HG03097 (cell line): ENCODE measurements around the gene STX12.
"Not testable (repeated sequence)": the region's sequence is repeated elsewhere in the genome, so short reads cannot be mapped to it uniquely, and the experiment has no call there.

Source experiments
- ATAC-seq: cut with Tn5 transposase; IDR thresholded peaks from one replicate; pipeline ENCODE4 v1.9.1; 2021; ENCODE audit not compliant: unreplicated experiment, low FRiP score

Gene STX12

DNA sequence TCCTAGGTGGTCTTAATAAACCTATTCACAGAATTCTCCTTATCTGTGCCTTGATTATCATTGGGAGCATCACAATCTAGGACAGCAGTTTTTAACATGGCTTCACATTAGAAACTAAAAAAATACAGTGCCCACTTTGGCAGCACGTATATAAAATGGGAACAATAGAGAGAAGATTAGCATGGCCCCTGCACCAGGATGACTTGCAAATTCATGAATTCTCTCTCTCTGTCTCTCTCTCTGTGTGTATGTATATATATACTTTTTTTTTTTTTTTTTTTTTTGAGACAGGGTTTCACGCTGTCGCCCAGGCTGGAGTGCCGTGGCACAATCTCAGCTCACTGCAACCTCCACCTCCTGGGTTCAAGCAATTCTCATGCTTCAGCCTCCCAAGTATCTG, 51.4 kb downstream of the STX12 start:
- no peak for ATAC-seq

DNA sequence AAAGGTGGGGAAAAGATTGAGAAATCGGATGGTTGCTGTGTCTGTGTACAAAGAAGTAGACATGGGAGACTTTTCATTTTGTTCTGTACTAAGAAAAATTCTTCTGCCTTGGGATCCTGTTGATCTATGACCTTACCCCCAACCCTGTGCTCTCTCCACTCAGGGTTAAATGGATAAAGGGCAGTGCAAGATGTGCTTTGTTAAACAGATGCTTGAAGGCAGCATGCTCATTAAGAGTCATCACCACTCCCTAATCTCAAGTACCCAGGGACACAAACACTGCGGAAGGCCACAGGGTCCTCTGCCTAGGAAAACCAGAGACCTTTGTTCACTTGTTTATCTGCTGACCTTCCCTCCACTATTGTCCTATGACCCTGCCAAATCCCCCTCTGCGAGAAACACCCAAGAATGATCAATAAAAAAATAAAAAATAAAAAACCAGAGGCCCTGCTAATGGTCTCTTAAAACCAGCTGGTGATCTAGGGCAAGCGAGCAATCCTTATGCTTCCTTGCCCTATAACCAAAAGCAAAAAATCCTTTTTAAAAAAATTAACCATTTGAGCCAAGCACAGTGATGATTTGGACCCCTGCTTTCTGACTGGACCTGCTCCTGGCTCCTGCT, 56.4 kb downstream of the STX12 start:
- ATAC-seq: not testable (repeated sequence)

DNA sequence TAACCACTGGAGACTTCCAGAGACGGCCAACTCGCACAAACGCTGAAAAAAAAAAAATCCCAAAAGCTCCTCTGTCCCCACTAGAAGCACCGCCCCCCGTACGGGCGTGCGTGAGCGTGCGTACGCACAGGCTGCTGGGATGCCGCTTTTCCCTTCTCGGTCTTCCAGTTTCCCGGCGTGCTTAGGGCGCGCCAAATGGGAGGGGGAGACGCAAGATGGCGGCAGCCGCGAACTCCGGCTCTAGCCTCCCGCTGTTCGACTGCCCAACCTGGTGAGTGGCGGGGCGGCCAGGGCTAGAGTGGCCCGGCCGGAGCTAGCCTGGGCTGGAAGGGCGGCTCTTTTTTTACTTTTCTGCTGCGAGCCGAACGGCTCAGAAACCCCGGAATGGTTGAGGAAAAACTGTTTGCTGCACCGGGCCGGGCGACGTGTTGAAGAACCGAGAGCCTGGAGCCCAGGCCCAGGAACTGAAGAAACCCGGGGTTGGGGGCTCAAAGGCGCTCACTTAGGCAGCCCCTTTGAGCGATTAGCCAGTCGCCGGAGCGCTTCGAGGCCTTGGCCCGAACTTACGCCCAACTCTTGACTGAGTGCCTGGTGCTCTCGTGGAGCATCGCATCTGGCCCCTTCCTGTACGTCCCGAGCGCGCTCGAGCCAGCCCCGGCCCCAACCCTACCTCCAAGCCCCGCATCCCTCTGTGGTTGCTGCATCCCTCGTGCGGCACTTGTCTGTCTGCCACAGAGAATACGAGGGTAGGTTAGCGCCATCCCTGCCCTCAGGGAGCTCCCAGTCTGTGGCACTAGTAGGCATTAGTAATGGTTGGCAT, 57.8 kb downstream of the STX12 start, which contains the start of gene PPP1R8:
Gene PPP1R8, plus strand, starts transcription at position 162 of the 820 bp plus-strand sequence. Its CDS starts 54 bp downstream, at position 216.
- peak; percentile 87 for ATAC-seq

DNA sequence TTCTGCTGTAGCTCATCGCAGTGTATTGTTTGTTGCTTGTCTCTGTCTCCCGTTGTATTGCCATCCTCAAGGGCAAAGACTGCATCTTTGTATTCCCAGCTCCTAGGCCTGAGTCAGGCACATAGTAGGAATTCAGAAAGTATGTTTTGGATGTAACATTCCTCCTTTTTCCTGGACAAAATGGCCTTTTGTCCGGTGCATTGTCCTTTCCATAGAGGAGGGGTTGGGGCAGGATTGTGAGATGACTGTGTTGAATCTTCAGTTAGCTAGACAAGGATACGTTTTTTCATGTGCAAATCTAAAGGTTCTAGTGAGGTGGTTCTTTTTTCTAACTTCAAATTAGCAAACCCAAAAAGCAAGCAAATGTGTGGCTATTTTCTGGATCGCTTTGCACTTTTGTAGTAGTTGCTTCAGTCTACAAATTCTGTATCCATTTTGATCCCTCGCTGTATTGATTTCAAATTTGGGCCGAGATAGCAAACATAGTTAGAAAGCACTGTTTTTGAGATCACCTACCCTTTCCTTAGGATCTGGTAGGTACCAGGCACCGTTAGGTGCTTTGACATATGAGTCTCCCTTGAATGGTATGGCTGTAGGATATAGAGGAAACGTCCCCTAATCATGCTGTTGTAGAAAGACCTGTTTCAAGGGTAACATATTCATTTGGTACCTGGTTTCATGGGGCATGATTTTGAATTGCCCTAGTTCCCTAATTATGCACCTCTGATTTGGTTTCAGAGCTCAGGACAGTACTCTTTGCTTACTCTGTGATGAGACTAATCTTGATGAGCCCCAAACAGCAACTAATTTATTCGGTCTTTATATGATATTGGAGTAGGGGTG, 58.8 kb downstream of the STX12 start:
- no peak for ATAC-seq

DNA sequence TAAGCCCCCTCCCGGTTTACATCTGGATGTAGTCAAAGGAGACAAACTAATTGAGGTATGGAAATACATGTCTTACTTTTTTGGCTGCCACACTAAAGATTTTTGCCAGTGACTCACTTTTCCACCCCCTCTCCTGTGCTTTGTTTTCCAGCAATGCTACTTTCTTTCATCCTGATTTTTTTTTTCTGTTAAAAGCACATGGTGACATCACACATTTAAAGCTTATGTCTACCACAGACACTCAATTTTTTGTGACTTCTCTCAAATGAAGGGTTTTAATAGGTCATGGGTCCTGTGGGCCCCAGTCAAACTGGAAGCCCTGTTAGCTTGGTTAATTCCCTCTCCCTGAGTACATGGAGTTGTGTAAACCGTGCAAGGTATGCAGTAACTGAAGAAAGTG, 59.7 kb downstream of the STX12 start:
- no peak for ATAC-seq

DNA sequence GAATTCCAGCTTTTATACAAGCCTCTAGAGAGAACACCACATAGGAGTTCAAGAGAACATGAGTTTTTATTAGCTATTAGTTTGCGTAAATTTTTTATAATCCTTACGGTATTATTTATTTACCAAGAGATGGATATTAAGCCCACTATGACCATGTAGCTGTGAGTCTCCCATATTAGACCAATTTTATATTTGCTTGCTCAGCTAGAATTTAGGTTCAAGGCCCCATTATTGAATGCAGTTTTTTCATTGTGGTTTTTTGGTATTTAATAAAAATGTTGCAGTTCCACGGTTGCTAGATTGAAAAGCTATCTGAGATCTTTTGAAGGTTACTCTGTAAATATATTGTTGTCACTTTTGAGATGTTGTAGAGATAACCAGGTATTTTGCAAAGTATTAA, 60.5 kb downstream of the STX12 start:
- no peak for ATAC-seq

DNA sequence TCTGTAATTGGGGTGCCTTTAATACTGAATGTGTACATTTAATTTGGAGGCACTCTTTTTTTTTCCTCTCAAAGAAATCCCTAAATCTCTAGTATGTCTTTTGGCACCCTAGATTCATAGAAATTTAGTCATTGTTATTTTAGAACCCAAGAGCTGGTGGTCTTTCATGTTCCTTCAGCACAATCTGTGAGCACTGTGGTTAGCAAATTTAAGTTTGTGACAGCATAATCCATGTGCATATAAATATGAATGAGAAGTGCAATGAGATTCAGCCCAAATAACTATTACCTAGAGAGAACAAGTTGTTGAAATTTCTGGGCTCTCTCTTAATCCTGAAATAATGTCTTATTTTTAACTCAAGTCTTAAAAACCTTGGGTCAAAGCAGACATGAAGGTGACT, 62.0 kb downstream of the STX12 start:
- ATAC-seq: no peak

DNA sequence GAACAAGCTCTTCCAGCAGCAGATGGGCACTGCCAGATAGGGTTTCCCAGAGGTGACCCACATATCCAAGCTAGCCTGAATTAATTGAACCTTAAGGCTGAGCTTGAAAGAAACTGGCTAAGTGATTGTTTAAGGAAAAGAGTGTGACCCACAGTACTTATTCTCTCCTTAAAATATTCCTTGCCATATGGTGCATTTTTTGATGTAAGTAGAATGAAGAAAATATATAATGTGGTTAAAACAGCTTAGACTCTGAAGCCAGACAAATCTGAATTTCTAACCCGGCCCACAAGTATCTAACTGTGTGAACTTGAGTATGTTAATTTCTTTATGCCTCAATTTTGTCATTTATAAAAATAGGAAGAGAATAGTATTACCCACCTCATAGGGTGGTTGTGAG, 62.5 kb downstream of the STX12 start:
- no peak for ATAC-seq

DNA sequence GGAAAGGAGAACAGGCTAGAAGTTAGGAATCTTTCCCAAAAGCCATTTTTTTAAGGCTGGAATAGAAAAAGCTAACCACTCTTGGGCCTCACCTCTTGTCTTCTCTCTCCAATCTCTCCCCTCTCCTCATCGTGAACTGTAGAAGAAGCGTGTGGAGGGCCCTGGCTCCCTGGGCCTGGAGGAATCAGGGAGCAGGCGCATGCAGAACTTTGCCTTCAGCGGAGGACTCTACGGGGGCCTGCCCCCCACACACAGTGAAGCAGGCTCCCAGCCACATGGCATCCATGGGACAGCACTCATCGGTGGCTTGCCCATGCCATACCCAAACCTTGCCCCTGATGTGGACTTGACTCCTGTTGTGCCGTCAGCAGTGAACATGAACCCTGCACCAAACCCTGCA, 76.9 kb downstream of the STX12 start:
- ATAC-seq: no peak

DNA sequence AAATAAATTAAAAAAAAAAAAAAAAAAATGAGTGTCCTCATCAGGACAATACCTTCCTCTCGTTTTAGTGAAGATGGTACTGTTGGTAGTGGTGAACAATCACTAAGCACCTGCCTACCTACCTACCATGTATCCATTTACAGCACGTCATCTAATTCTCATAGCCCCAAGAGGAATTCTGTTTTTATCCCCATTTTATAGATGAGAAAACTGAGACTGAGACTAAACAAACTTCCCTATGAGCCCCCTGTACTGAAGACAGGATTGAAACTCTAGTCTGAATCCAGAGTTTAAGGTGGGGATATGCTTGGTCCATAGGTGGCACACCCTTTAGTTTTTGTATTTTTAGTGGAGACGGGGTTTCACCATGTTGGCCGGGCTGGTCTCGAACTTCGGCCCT, 82.1 kb downstream of the STX12 start:
- ATAC-seq: no peak

DNA sequence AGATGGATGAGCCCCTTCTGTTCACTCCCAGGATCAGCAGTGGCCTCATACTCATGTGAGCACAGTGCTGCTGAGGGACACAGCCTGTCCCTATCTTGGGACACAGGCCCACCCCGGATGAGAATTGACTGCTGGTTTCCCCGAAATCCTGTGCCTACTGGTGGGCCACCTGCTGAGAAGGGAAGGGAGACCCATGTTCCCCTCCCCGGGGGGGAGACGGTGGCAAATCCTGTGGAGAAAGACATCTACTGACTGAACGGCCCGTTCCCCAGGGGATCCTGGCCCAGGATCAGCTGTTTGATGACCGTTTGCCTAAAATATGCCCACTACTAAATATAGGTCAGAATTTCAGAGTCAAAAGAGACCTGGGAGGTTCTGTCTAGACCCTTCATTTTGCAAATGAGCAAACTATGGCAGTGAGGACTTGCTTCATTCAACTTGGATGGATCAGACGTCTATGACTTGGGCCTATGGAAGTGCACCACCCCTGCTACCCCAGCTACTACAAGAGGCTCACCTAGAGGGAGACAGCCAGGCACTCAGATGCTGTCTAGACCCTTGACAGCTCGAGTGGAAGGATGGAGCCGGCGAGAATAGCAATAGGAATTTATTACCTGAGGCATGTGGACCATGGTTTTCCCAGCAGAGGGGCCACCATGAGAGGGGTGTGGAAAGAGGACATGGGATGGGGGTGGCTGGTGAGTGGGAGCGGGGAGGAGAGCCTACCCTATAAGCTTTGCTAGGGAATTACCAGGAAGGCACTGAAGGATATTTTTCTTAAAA, 83.7 kb downstream of the STX12 start:
- no peak for ATAC-seq

DNA sequence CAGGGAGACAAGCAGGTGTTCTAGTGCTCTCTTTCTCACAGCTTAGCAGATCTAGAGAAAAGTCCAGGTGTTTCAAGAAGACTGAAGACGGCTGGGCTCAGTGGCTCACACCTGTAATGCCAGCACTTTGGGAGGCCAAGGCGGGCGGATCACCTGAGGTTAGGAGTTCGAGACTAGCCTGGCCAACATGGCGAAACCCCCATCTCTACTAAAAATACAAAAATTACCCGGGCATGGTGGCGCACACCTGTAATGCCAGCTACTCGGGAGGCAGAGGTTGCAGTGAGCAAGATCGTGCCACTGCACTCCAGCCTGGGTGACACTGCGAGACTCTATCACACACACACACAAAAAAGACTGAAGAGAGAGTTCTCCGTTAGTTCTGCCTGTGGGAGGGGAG, 84.5 kb downstream of the STX12 start:
- ATAC-seq: not testable (repeated sequence)

DNA sequence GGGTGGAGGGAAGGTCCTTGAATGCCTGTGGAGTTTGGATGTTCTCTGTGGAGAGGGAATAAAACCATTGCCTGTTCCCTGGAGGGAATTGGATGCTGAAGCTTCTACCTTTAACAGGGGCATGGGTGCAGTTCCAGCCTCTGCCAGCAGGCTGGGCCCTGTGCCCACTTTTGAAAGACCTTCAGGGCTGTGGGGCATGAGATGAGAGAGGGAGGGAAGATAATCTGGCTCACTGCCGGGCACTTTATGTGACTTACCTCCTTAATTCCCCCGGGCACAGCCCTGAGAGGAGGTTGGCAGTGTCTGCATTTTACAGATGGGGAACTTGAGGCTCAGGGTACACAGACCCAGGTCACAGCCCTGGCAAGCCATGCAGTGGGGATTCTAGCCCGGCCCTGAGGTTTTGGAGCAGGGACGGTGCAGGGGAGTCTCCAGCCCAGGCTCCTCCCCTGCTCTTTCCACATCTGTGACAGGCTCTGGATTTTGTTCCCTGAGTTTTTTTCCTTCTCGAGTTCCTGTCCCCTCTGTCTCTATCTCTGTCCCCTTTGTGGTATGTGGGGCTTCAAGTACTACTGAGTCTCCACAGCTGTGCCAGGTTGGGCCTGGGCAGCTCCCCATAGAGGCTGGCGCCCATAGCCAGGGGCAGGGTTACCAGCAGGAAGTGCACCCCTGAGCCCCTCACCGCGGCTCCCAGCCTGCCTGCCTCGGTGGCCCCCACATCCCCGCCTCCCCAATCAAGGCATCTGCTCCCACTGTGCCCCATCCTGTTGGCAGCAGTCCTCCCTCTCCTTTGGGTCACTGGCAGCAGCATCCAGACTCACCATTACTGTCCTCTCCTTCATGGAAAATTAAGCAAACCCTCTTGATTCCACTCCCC, 85.3 kb downstream of the STX12 start:
- ATAC-seq: no peak

DNA sequence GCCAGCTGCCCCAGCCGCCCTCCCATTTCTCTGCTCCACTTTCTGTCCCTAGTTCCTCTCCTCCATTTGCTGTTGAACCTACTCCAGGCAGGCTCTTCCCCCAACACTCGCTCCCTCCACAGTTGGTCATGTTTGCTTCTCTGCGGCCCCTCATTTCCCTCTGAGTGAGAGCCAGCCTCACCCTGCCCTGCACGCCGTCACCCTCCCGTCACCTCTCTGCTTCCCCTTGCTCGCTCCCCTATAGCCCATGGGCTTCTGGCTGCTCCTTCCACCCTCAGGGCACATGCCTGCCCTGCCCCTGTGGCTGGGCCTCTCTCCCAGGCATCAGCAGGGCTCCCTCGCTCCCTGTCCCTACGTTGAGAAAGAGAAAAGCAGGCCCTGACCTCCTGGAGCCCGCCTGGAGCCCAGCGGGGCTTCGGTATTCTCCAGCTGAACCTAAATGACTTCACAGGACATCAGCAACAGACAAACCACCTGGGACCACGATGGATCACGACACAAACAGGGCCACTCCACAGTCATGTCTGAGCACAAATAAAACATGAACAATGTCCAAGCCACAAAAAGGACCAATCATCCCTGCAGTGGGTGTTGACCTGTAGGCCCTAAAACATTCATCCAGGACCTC, 86.0 kb downstream of the STX12 start:
- ATAC-seq: no peak

DNA sequence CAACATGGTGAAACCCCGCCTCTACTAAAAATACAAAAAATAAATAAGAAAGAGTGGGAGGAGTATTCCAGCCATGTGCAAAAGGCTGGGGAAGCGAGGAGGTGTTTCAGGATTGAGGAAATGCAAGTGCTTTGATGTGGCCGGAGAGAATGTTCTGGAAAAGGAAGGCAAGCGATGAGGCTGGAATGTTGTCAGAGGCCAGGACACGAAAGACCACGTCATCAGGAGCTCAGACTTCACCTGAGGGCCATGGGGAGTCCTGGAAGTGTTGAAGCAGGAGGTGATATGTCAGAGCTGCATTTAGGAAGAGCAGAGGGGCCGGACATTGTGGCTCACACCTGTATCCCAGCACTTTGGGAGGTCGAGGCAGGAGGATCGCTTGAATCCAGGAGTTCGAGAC, 88.4 kb downstream of the STX12 start:
- ATAC-seq: no peak

DNA sequence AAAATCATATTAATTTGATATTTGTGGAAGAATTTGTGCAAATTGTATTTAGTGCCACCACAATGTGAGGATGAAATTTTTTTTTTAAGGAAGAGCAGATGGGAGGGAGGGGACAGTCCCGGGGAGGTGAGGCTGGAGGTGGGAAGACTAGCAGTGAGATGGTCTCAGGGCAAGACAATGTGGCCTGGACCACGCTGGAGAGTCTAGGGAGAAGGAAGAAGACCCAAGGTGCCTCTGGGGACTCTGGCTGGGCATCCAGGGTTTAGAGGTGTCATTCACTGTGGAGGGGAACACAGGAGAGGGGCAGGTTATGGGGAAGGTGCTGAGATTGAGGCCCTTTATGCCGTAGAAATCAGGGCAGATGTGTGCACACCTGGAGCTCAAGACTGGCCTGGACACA, 89.0 kb downstream of the STX12 start:
- no peak for ATAC-seq

DNA sequence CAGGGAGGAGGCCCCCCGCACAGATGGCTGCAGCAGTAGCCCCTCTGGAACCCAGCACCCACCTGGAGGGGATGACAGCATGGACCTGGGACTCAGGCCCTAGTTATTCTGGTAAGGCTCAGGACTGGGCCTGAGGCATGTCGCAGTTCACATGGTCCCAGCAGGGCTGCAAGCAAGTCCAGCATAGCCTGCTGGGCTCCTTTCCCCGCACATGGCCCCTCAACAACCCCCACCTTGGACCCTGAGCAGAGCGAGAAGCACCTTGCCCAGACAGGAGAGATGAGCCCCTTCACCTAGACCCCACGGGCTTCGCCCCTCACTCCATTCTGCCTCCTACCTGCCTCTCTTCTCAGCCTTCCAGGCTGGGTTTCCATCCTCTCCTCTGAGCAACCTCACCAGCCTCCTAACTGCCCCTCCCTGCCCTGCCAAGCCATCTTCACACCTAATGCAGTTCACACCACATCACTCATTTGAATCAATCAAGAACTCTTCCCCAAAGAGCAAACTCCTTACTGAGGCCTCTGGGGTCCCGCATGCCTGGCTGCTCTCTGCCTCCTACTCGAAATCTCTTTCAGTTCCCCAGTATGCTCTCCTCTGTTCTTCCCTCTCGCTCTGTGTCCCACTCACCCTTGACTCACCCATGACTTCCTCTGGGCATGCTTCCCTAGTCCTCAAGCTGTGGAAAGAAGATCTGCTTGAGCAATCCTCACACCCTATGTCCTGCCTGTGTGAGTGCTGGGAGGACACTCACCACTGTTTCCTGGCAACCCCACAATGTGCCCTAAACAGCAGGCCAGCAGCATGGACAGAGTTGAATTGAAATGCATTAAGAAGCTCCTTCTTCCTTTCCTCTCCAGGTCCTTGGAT, 89.9 kb downstream of the STX12 start:
- no peak for ATAC-seq

DNA sequence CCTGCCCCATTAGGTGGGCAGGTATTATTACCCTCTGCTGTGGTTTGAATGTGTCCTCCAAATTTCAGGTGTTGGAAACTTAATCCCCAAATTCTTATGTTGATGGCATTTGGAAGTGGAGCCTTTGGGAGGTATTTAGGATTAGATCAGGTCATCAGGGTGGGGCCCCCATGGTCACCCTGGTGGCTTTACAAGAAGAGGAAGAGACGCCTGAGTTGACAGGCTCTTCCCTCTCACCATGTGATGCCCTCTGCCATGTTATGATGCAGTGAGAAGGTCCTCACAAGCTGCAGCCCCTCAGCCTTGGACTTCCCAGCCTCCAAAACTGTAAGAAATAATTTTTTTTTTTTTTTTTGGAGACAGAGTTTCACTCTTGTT, 90.5 kb downstream of the STX12 start:
- ATAC-seq: no peak
